ENCODE measurements around the gene CBFB.
"Not testable (repeated sequence)": the region's sequence is repeated elsewhere in the genome, so short reads cannot be mapped to it uniquely, and the experiment has no call there.

The CBFB gene

GRCh38 chr16:67041520-67041919 lies 12.6 kb downstream of the CBFB start:
- peak; percentile 70 for TF ChIP-seq ZNF384 (IDR thresholded peaks at IDR 0.05)
- POLR2A ChIA-PET, result interaction anchor here (1.4 kb wide), 1 partner anchor 11 kb away, joined by 4 read pairs; no protein-coding TSS in a partner anchor
- CTCF ChIA-PET, result interaction anchor here (0.7 kb wide), 1 partner anchor 23 kb away, joined by 6 read pairs; no protein-coding TSS in a partner anchor
- DNase-seq (ENCODE audit: extremely low spot score), result not testable (repeated sequence)

- CTCF ChIA-PET, result interaction anchor here (1.2 to 1.3 kb wide), 2 partner anchors 16 to 25 kb away, joined by 4 to 8 read pairs; no protein-coding TSS in a partner anchor
- TF ChIP-seq ZNF384 (IDR thresholded peaks at IDR 0.05) (no peak), NFRKB (IDR thresholded peaks at IDR 0.05) (no peak), LEF1 (IDR thresholded peaks at IDR 0.05; ENCODE audit: borderline replicate concordance) (no peak), SP1 (IDR thresholded peaks at IDR 0.05) (no peak), CTBP1 (IDR thresholded peaks at IDR 0.05; ENCODE audit: borderline replicate concordance) (no peak), BHLHE40 (IDR thresholded peaks at IDR 0.05; ENCODE audit: borderline replicate concordance) (no peak), L3MBTL2 (conservative IDR thresholded peaks at IDR 0.05) (no peak), FOXK2 (IDR thresholded peaks at IDR 0.05) (no peak), FOXM1 (IDR thresholded peaks at IDR 0.05; ENCODE audit: borderline replicate concordance) (no peak), SUZ12 (IDR thresholded peaks at IDR 0.05) (no peak), FOXA1 (IDR thresholded peaks at IDR 0.05) (no peak), ELF4 (IDR thresholded peaks at IDR 0.05) (no peak), ARNT (IDR thresholded peaks at IDR 0.05) (no peak), TARDBP (IDR thresholded peaks at IDR 0.05) (no peak), HDGF (IDR thresholded peaks at IDR 0.05; ENCODE audit: borderline replicate concordance) (no peak), PKNOX1 (IDR thresholded peaks at IDR 0.05) (no peak)
- DNase-seq (ENCODE audit: extremely low spot score), result no peak
- POLR2A ChIA-PET, result interaction anchor here (0.8 kb wide), 1 partner anchor 13 kb away, joined by 3 read pairs; no protein-coding TSS in a partner anchor
Observed at GRCh38 chr16:67043420-67043819, 14.5 kb downstream of the CBFB start.

GRCh38 chr16:67050796-67051195 lies 21.8 kb downstream of the CBFB start:
- DNase-seq (ENCODE audit: extremely low spot score), result no peak
- ChIA-PET CTCF (no interaction called here), POLR2A (no interaction called here)
- TF ChIP-seq HDGF (IDR thresholded peaks at IDR 0.05; ENCODE audit: borderline replicate concordance), result no peak
- no peak for TF ChIP-seq SUZ12 (IDR thresholded peaks at IDR 0.05)
- no peak for TF ChIP-seq SP1 (IDR thresholded peaks at IDR 0.05)
- no peak for TF ChIP-seq FOXA1 (IDR thresholded peaks at IDR 0.05)
- no peak for TF ChIP-seq CTBP1 (IDR thresholded peaks at IDR 0.05; ENCODE audit: borderline replicate concordance)
- no peak for TF ChIP-seq ARNT (IDR thresholded peaks at IDR 0.05)

GRCh38 chr16:67052399-67052798 lies 23.4 kb downstream of the CBFB start:
- ChIA-PET POLR2A (no interaction called here), CTCF (no interaction called here)
- DNase-seq (ENCODE audit: extremely low spot score), result no peak
- TF ChIP-seq SUZ12 (IDR thresholded peaks at IDR 0.05) (no peak), PKNOX1 (IDR thresholded peaks at IDR 0.05) (no peak), FOXA1 (IDR thresholded peaks at IDR 0.05) (no peak), SP1 (IDR thresholded peaks at IDR 0.05) (no peak), ZNF384 (IDR thresholded peaks at IDR 0.05) (no peak), L3MBTL2 (conservative IDR thresholded peaks at IDR 0.05) (no peak), BHLHE40 (IDR thresholded peaks at IDR 0.05; ENCODE audit: borderline replicate concordance) (no peak), HDGF (IDR thresholded peaks at IDR 0.05; ENCODE audit: borderline replicate concordance) (no peak), CTBP1 (IDR thresholded peaks at IDR 0.05; ENCODE audit: borderline replicate concordance) (no peak), FOXM1 (IDR thresholded peaks at IDR 0.05; ENCODE audit: borderline replicate concordance) (no peak), TARDBP (IDR thresholded peaks at IDR 0.05) (no peak), NFRKB (IDR thresholded peaks at IDR 0.05) (no peak)

GRCh38 chr16:67053767-67054334 lies 24.9 kb downstream of the CBFB start:
- TF ChIP-seq HDGF (IDR thresholded peaks at IDR 0.05; ENCODE audit: borderline replicate concordance), result no peak
- POLR2A ChIA-PET, result no interaction called here
- CTCF ChIA-PET, result interaction anchor here (0.6 kb wide), 1 partner anchor 11 kb away, joined by 5 read pairs; no protein-coding TSS in a partner anchor
- DNase-seq (ENCODE audit: extremely low spot score), result no peak

GRCh38 chr16:67054901-67055300 lies 26.0 kb downstream of the CBFB start:
- no peak for DNase-seq (ENCODE audit: extremely low spot score)
- POLR2A ChIA-PET, result no interaction called here
- CTCF ChIA-PET, result no interaction called here
- no peak for TF ChIP-seq SUZ12 (IDR thresholded peaks at IDR 0.05)
- no peak for TF ChIP-seq CTBP1 (IDR thresholded peaks at IDR 0.05; ENCODE audit: borderline replicate concordance)
- TF ChIP-seq FOXK2 (IDR thresholded peaks at IDR 0.05), result no peak
- no peak for TF ChIP-seq ZNF384 (IDR thresholded peaks at IDR 0.05)
- TF ChIP-seq HDGF (IDR thresholded peaks at IDR 0.05; ENCODE audit: borderline replicate concordance), result no peak

GRCh38 chr16:67055712-67056487 lies 27.0 kb downstream of the CBFB start:
- no peak for DNase-seq (ENCODE audit: extremely low spot score)
- TF ChIP-seq FOXK2 (IDR thresholded peaks at IDR 0.05) (no peak), LEF1 (IDR thresholded peaks at IDR 0.05; ENCODE audit: borderline replicate concordance) (no peak), HDGF (IDR thresholded peaks at IDR 0.05; ENCODE audit: borderline replicate concordance) (no peak), NFRKB (IDR thresholded peaks at IDR 0.05) (no peak), ELF4 (IDR thresholded peaks at IDR 0.05) (no peak), FOXM1 (IDR thresholded peaks at IDR 0.05; ENCODE audit: borderline replicate concordance) (no peak), L3MBTL2 (conservative IDR thresholded peaks at IDR 0.05) (no peak), SUZ12 (IDR thresholded peaks at IDR 0.05) (no peak), ZNF384 (IDR thresholded peaks at IDR 0.05) (no peak), CTBP1 (IDR thresholded peaks at IDR 0.05; ENCODE audit: borderline replicate concordance) (no peak), SP1 (IDR thresholded peaks at IDR 0.05) (no peak), FOXA1 (IDR thresholded peaks at IDR 0.05) (no peak), PKNOX1 (IDR thresholded peaks at IDR 0.05) (no peak), TARDBP (IDR thresholded peaks at IDR 0.05) (no peak), ARNT (IDR thresholded peaks at IDR 0.05) (no peak), BHLHE40 (IDR thresholded peaks at IDR 0.05; ENCODE audit: borderline replicate concordance) (no peak)
- CTCF ChIA-PET, result no interaction called here
- POLR2A ChIA-PET, result no interaction called here
